AG08395 (cell line): ENCODE measurements around the gene FOXD4L3.
"Not testable (repeated sequence)": the region's sequence is repeated elsewhere in the genome, so short reads cannot be mapped to it uniquely, and the experiment has no call there.

ENCODE experiments used
- DNase-seq: peaks from one replicate; pipeline ENCODE4 v3.0.0; 2012; ENCODE audit warnings: mixed read lengths, low spot score

Gene FOXD4L3

GRCh38 chr9:68302567-68302966, at the start of gene FOXD4L3:
FOXD4L3 (plus strand) TSS chr9:68302867; CDS start chr9:68302952, 85 bp downstream.
- not testable (repeated sequence) for DNase-seq

DNA sequence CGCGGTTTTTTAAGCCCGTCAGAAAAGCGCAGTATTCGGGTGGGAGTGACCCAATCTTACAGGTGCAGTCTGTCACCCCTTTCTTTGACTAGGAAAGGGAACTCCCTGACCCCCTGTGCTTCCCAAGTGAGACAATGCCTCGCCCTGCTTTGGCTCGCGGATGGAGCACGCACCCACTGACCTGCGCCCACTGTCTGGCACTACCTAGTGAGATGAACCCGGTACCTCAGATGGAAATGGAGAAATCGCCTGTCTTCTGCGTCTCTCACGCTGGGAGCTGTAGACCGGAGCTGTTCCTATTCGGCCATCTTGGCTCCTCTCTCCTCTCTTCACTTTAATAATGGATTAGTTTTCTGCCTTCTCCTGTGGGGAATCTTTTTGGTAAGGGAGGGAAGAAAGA, 21.6 kb upstream of the FOXD4L3 start:
- not testable (repeated sequence) for DNase-seq

DNA sequence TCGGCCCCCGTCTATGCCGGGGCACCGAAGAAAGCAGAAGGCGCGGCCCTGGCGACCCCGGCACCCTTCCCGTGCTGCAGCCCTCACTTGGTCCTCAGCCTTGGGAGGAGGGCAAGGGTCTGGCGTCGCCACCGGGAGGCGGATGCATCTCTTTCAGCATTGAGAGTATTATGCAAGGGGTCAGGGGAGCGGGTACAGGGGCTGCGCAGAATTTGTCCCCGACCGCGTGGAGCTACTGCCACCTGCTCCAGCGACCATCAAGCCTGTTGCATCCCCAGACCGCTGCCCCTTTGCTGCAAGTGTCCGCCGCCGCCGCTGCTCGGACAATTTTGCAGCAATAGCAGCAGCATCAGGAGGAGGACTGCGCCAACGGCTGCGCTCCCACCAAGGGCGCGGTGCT, 1.1 kb downstream of the FOXD4L3 start:
- DNase-seq, result not testable (repeated sequence)

GRCh38 chr9:68304212-68304611, 1.5 kb downstream of the FOXD4L3 start:
- DNase-seq, result not testable (repeated sequence)

DNA sequence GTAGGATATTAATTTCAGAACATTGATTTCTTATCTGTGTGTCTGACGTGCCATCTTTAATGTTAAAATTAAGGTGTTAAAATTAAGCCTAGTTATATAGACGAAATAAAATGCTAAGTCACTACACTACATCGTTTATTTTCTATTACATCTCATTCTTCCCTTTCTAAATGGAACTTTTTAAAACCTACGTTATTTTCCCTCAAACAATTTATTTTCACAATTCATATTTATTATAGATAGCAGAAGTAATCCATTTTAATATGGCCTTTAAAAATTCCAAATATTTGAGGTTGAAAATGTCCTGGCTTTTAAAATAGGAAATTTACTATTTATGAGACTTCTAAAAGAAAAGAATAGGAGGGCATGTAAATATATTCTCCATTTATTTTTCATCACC, 2.1 kb downstream of the FOXD4L3 start:
- not testable (repeated sequence) for DNase-seq

- not testable (repeated sequence) for DNase-seq
Observed at GRCh38 chr9:68305680-68306285, 3.1 kb downstream of the FOXD4L3 start.

DNA sequence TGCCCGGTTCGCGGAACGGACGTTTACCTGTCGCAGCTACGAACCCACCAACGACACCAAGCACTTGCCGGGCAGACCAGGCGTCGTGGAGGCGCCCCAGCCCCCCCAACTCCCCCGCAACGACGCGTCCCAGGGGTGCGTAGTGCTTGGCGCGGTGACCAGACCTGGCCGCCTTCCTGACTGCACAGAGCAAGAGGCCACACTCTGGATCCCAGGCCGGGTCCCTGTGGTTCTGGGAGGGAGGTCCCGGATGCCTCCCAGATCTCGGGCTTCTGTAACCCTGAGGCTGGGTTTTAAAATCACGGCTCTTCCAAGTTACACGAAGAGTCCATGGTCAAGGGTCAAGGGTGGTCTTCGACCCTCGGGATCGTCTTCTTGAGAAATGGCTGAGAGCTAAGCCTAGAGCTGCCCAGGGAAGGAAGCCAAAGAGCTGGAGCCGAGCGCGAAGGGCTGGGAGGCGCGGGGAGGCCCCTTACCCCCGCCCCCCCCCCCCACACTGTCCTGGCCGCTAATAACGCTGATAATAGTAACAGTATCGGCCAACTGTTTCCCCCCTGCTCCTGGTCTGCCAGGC, 3.8 kb downstream of the FOXD4L3 start:
- DNase-seq, result not testable (repeated sequence)

DNA sequence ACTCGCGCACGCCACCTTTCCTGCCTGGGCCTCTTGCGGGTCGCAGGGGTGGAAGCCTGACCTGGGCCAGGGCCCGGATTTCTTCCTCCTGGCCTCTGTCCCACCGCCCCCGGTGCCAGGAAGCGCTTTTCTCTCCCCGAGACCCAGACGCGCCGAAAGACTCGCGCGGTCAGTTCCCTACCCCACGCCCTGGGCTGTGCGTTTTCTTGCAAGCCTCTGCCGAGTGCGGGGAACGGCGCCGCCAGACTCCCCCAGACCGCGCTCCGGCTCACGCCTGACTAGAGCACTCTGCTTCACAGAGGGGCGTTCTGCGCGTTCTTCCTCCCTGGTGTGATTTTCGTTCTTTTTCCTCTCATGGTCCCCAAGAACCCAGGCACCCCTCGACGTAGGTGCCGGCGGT, 4.5 kb downstream of the FOXD4L3 start:
- not testable (repeated sequence) for DNase-seq

GRCh38 chr9:68307654-68308053, 5.0 kb downstream of the FOXD4L3 start:
- DNase-seq, result not testable (repeated sequence)

DNA sequence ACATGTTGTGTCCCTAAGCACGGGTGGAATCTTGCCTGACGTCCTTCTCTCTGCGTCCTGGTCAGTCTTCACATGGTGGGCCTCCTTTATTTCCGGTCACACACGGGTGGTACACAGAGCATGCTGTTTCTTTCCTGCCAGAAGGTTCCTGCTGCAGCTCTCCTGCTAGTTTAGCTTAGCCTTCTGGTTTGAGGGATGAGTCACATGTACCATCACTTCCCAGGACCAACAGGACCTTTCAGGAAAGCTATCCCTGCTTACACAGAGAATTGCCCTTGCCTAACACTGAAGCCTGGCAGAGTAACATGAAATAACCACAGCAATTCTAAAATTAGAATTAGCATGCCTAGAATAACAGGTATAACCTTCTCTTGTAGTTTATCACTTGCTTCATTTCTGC, 8.5 kb downstream of the FOXD4L3 start:
- not testable (repeated sequence) for DNase-seq

- not testable (repeated sequence) for DNase-seq
Observed at GRCh38 chr9:68318209-68318608, 15.5 kb downstream of the FOXD4L3 start.

- DNase-seq, result not testable (repeated sequence)
Observed at GRCh38 chr9:68323749-68324148, 21.1 kb downstream of the FOXD4L3 start.

GRCh38 chr9:68324518-68324917, 21.9 kb downstream of the FOXD4L3 start:
- not testable (repeated sequence) for DNase-seq

DNA sequence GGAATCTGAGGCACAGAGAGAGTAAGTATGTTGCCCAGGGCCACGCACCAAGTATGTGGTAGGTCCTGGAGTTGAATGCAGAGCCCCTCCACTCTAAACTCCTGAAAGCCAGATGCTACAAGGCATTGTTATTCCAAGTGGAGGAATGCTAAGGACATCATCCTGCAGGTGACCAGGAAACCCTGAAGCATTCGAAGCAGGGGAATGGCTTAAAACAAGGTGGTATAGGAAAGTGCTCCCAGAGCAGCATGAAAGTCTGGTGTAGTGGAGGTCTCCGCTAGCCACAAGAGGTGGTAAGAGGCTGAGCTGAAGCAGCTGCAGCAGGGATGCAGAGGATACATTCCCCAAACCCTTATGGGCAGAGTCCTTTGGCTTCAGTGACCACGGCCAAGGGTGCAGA, 26.4 kb downstream of the FOXD4L3 start:
- not testable (repeated sequence) for DNase-seq

DNA sequence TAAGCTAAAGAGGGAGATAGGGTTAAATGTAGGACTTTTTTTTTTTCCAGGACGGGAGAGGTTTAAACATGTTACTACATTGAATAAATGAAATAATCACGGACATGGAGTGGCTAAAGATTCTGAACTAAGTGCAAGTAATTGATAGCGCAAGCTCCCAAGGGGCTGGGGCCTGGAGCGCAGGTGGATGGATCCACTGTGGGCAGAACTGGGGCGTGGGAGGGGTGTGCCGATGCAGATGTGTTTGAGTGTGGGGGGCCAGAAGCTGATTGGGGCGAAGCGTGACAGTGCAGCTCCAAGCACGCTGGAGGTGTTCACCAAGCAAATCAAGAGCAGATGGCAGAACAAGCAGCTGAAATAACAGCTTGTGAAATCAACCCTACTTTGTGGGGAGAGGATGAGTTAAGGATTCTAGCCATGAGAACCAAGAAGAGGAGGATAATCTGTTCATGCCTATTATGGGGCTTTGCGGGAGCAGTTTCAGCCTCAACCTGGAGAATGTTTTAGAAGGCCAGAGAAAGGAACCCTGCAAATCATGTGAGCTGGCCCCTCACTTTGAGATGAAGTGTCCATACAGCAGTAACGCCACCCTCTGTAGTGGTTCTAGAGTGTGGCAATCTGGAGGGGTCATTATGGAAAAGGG, 28.0 kb downstream of the FOXD4L3 start:
- DNase-seq, result not testable (repeated sequence)

DNA sequence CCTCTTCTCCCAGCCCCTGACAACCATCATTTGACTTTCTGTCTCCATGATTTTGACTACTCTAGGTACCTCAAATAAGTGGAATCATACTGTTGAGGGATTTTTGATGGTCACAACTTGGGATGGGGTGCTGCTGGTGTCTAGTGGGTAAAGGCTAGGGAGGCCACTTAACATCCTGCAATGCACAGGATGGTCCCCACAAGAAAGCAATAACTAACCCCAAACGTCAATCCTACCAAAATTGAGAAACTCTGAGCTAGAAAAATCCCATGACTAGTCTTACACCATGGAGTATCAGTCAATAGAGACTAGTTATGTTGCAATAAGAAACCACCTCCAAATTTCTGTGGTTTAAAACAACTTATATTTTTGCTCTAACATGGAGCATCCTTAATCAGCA, 29.5 kb downstream of the FOXD4L3 start:
- DNase-seq, result not testable (repeated sequence)

DNA sequence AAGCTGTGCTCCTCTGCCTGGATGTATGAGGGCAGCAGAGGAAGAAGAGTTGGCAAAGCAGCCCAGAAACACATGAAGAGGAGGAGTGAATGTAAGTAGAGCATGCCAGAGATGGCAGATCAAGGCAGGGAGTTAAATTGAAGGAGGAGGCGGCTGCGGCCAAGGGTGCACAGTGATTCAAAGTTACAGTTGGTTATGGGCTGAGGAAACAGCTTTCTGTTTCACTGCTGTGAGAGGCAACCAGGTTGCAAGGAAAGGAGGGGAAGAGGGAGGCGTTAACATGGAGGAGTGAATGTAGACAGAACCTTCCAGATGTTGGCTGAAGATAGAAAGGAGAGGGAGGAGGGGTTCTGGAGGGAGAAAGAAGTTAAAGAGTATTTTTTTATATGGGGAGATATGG, 33.3 kb downstream of the FOXD4L3 start:
- DNase-seq, result not testable (repeated sequence)

DNA sequence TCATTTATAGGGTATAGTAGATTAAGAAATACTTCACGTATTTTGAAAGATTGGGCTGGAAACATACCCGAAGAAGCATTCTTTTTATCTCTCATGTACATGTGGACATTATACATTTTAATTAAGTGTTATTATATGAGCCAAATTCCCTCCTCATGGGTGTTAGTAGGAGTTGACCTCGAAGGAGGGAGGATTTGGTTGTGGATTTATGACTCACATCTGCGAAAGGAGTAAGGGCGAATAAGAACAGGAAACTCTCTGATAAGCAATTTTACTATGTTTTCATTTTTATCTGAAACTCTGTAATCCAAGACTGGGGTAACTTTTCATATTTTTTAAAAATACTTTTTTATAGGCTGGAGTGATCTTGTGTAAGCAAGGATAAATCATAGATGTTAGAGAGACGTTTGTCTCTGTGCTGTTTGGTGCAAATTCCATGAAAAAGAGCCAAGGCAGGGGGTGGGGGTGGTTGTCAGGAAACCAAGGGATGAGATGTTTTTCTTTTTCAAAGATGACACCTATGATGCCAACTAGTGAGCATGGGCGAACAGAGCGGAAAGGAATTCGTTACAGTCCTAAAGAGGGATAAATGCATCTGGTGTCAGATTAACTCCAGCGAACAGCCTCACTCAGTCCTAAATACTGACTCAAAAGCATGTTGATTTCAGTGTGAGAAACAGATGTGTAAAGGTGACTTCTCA, 34.1 kb downstream of the FOXD4L3 start:
- not testable (repeated sequence) for DNase-seq

DNA sequence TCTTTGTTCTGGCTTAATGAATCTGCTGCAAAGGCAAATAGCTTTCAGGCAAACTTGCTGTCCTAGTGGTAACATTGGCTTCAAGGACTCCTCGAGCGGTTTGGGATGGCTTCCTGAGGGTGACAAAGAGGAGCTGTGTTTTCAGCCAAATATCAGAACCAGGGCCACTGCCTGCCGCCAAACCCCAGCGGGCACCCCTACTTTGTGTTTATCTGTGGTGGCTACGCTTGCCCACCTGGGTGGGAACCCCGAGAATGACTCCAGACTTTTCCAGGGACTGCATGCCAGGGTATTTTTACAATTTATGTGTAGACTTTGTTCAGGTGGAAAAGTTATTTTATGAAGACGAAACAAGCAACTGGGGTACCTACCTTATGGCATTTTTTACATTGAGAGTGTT, 35.3 kb downstream of the FOXD4L3 start:
- DNase-seq, result not testable (repeated sequence)

- DNase-seq, result not testable (repeated sequence)
Observed at GRCh38 chr9:68342265-68343025, 39.8 kb downstream of the FOXD4L3 start.

DNA sequence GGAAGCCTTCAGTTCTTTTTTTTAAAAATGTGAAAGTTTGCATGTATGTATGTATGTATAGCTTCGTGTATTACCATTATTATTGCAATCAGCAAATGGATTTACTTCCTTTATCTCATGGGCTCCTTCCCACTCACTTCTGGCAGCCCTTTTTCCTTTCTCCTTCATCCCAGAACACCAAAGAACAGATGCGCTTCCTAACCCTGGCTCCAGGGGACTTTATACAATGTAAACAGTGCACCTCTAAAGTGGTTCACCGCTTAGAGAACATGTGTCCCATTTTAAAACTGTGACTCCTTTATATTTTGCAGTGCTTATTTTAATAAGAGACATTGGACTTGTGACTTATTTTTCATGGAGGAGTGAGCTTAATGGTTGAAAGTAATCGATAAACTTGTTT, 40.6 kb downstream of the FOXD4L3 start:
- DNase-seq, result not testable (repeated sequence)

DNA sequence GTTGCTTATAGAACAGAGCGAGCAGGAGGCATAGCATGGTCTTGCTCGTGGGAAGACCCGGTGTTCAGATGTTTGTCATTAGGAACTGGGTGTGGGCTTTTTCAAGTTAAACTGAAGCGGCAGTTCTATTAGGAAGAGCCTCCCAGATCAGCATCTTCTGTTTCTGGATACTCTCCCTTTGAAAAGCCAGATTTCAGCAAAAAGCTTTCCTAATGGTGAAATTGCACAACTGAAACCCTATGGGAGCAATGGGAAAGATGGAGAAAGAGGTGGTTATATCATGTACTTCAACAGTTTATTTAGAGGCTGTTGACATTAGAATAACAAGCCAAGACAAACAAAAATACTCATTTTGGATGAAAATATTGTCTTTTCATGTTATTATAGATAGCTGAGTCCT, 41.3 kb downstream of the FOXD4L3 start:
- not testable (repeated sequence) for DNase-seq
